ENCODE measurements around the gene PRDX4. TPM values are rescaled to one million over a fixed set of nuclear protein-coding genes. Genes with fewer than 3 reads are reported as not detected.
"Not testable (repeated sequence)": the region's sequence is repeated elsewhere in the genome, so short reads cannot be mapped to it uniquely, and the experiment has no call there.

PRDX4 gene
- total RNA-seq, 1 donor from 2014 or later = 254 TPM

- no peak overlapping the region for H3K4me3 ChIP-seq (ENCODE audit: low read depth, low read length)
- TF ChIP-seq, protein P1, sequence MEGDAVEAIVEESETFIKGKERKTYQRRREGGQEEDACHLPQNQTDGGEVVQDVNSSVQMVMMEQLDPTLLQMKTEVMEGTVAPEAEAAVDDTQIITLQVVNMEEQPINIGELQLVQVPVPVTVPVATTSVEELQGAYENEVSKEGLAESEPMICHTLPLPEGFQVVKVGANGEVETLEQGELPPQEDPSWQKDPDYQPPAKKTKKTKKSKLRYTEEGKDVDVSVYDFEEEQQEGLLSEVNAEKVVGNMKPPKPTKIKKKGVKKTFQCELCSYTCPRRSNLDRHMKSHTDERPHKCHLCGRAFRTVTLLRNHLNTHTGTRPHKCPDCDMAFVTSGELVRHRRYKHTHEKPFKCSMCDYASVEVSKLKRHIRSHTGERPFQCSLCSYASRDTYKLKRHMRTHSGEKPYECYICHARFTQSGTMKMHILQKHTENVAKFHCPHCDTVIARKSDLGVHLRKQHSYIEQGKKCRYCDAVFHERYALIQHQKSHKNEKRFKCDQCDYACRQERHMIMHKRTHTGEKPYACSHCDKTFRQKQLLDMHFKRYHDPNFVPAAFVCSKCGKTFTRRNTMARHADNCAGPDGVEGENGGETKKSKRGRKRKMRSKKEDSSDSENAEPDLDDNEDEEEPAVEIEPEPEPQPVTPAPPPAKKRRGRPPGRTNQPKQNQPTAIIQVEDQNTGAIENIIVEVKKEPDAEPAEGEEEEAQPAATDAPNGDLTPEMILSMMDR (conservative IDR thresholded peaks at IDR 0.05; ENCODE audit: low read depth, low read length) = no peak
- DNase-seq (ENCODE audit: low read depth) = no peak
Observed at GRCh38 chrX:23670528-23670927, 3.2 kb downstream of the PRDX4 start.

- TF ChIP-seq, protein P1 (conservative IDR thresholded peaks at IDR 0.05; ENCODE audit: low read depth, low read length) = no peak
- no peak overlapping the region for H3K4me3 ChIP-seq (ENCODE audit: low read depth, low read length)
- DNase-seq (ENCODE audit: low read depth) = no peak
Observed at GRCh38 chrX:23673108-23673507, 5.8 kb downstream of the PRDX4 start.

GRCh38 chrX:23676486-23676885 lies 9.2 kb downstream of the PRDX4 start:
- not testable (repeated sequence) for H3K4me3 ChIP-seq (ENCODE audit: low read depth, low read length); DNase-seq (ENCODE audit: low read depth)

DNA sequence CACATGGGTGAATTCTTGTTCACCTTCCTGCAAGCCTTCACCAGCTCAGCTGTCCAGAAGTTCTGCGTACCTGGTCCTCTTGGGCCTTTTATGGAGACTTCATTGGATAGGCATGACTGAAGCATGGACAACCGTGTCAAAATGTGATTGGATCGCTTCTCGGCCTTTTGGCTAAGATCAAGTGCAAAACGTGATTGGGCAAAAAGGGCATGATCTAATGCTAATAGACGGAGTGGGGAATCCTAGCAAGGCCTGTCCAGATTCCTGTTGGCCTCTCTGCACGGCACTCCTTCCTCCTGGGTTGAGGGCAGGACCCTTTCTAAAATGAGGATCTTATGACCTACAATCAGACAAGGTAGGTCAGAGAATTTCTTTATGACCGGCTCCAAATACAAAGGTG lies 24.9 kb downstream of the PRDX4 start:
- TF ChIP-seq, protein P1 (conservative IDR thresholded peaks at IDR 0.05; ENCODE audit: low read depth, low read length) = no peak
- DNase-seq (ENCODE audit: low read depth) = no peak
- H3K4me3 ChIP-seq (ENCODE audit: low read depth, low read length) = no peak overlapping the region

GRCh38 chrX:23694606-23695005 lies 27.3 kb downstream of the PRDX4 start:
- TF ChIP-seq, protein P1 (conservative IDR thresholded peaks at IDR 0.05; ENCODE audit: low read depth, low read length) = peak; percentile 50
- H3K4me3 ChIP-seq (ENCODE audit: low read depth, low read length) = no peak overlapping the region
- DNase-seq (ENCODE audit: low read depth) = no peak

DNA sequence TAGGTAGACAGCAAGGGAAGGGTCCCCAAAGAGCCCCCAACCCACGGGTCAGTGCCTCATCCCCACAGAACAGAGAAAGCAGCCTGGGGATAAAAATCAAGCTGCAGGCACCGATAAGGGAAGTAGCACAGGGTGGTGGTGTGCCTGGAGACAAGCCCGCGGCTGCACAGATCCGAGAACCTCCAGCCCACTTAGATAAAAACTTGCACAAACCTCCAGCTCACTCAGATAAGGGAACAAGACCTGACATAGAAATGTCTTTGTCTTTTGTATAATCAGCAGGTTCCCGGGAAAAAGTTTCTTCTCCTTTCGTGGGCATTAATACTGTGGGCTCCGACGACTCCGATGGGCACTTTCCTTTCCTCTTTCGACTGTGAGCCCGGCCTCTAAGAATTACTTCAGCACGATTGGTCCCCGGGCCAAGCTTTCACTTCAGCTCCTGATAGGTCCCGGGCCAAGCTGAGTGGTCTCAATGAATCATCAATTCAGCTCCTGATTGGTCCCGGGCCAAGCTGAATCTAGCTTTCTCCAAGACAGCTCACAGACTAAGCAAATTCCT lies 32.4 kb downstream of the PRDX4 start:
- H3K4me3 ChIP-seq (ENCODE audit: low read depth, low read length) = no peak overlapping the region
- TF ChIP-seq, protein P1 (conservative IDR thresholded peaks at IDR 0.05; ENCODE audit: low read depth, low read length) = no peak
- DNase-seq (ENCODE audit: low read depth) = no peak

- no peak overlapping the region for H3K4me3 ChIP-seq (ENCODE audit: low read depth, low read length)
- DNase-seq (ENCODE audit: low read depth) = no peak
- TF ChIP-seq, protein P1 (conservative IDR thresholded peaks at IDR 0.05; ENCODE audit: low read depth, low read length) = no peak
Observed at GRCh38 chrX:23704673-23705206, 37.4 kb downstream of the PRDX4 start.

Measured in epithelial cell of proximal tubule (primary cell).